GM12878 (cell line): ENCODE results near the gene MCM8.

Source experiments
- CHD4 ChIP-seq: fragments of 200-600 bp; sonication (generic); IDR thresholded peaks from 2 replicates; pipeline ENCODE4 v1.6.1; 2016; ENCODE audit warnings: mild to moderate bottlenecking
- CTCF ChIP-seq, 3 experiments: IDR thresholded peaks in 2 of 3; conservative IDR thresholded peaks in 1 of 3; 2 replicates each; pipeline ENCODE4 v1.5.1; 2011; ENCODE audit warnings: low read depth in 3 of 3, low read length in 3 of 3, mild to moderate bottlenecking in 3 of 3, control low read depth in 2 of 3, moderate library complexity in 2 of 3, inconsistent platforms in 1 of 3, mixed read lengths in 1 of 3; ENCODE audit not compliant: control insufficient read depth in 2 of 3, insufficient read depth in 1 of 3; ENCODE audit errors: extremely low read depth in 1 of 3
- EED ChIP-seq: sonication (generic); IDR thresholded peaks from 2 replicates; pipeline ENCODE4 v1.6.1; 2016; ENCODE audit warnings: antibody characterized with exemption, low read depth
- EP300 ChIP-seq, 2 experiments: fragments of 150-350 bp in 1 of 2; IDR thresholded peaks; 2 replicates each; pipeline ENCODE4 v1.6.1; 2011 to 2012; ENCODE audit warnings: low read depth in 2 of 2, low read length in 2 of 2, borderline replicate concordance in 1 of 2, improper control_type of control experiment in 1 of 2, inconsistent platforms in 1 of 2; ENCODE audit not compliant: control insufficient read depth in 1 of 2
- FOXK2 ChIP-seq: fragments of 450-650 bp; IDR thresholded peaks from 2 replicates; pipeline ENCODE4 v1.6.1; 2017; ENCODE audit warnings: mild to moderate bottlenecking, moderate library complexity
- GABPA ChIP-seq: IDR thresholded peaks from 2 replicates; pipeline ENCODE4 v1.6.1; 2014; ENCODE audit warnings: antibody characterized with exemption, low read depth, mild to moderate bottlenecking, inconsistent platforms
- KDM1A ChIP-seq: fragments of 200-600 bp; sonication (generic); IDR thresholded peaks from 2 replicates; pipeline ENCODE4 v1.6.1; 2016; ENCODE audit warnings: borderline replicate concordance
- POLR2A ChIP-seq: IDR thresholded peaks from 2 replicates; pipeline ENCODE4 v1.6.1; 2011; ENCODE audit warnings: low read depth, mild to moderate bottlenecking, low read length
- POLR2AphosphoS5 ChIP-seq: IDR thresholded peaks from 2 replicates; pipeline ENCODE4 v1.6.1; 2011; ENCODE audit warnings: mild to moderate bottlenecking, low read length, inconsistent platforms
- PRDM15 ChIP-seq: fragments of 450-650 bp; formaldehyde crosslinking; IDR thresholded peaks from 2 replicates; pipeline ENCODE4 v1.4.0; 2020; ENCODE audit warnings: mild to moderate bottlenecking, moderate library complexity
- SMAD5 ChIP-seq: IDR thresholded peaks from 2 replicates; pipeline ENCODE4 v1.6.1; 2016; ENCODE audit warnings: antibody characterized with exemption, low read depth
- SMC3 ChIP-seq: IDR thresholded peaks from 2 replicates; pipeline ENCODE4 v1.6.1; 2011; ENCODE audit warnings: low read length, improper control_type of control experiment, borderline replicate concordance
- SRF ChIP-seq, 2 experiments: IDR thresholded peaks; 2 replicates each; pipeline ENCODE4 v1.6.1; 2011; ENCODE audit warnings: low read depth in 2 of 2, low read length in 2 of 2, mild to moderate bottlenecking in 1 of 2, moderate library complexity in 1 of 2
- YY1 ChIP-seq: IDR thresholded peaks from 2 replicates; pipeline ENCODE4 v1.6.1; 2011; ENCODE audit warnings: low read depth, mild to moderate bottlenecking, low read length

GRCh38 chr20:6037082-6037481 is 86.6 kb downstream of the MCM8 start:
- TF ChIP-seq GABPA (no peak), CTCF (IDR thresholded peaks at IDR 0.05 in 2 of 3, conservative IDR thresholded peaks at IDR 0.05 in 1 of 3; ENCODE audit: control insufficient read depth in 2 of 3, extremely low read depth in 1 of 3, insufficient read depth in 1 of 3, low read depth in 3 of 3, low read length in 3 of 3) (no peak), CHD4 (no peak), EED (no peak), EP300 (IDR thresholded peaks at IDR 0.05; ENCODE audit: borderline replicate concordance in 1 of 2, control insufficient read depth in 1 of 2, low read depth in 2 of 2, low read length in 2 of 2) (no peak), FOXK2 (no peak), SMC3 (no peak), POLR2A (no peak), YY1 (no peak), POLR2AphosphoS5 (no peak), PRDM15 (no peak), SRF (IDR thresholded peaks at IDR 0.05; ENCODE audit: low read depth in 2 of 2, low read length in 2 of 2) (no peak), KDM1A (no peak), SMAD5 (no peak)
